NAMALWA (cell line): ENCODE data around the gene CAPS2.
"Not testable (repeated sequence)": the region's sequence is repeated elsewhere in the genome, so short reads cannot be mapped to it uniquely, and the experiment has no call there.

Experiments
- DNase-seq: peaks from one replicate; pipeline ENCODE4 v3.0.0-alpha.2; 2015; ENCODE audit warnings: low spot score

CAPS2 gene

DNA sequence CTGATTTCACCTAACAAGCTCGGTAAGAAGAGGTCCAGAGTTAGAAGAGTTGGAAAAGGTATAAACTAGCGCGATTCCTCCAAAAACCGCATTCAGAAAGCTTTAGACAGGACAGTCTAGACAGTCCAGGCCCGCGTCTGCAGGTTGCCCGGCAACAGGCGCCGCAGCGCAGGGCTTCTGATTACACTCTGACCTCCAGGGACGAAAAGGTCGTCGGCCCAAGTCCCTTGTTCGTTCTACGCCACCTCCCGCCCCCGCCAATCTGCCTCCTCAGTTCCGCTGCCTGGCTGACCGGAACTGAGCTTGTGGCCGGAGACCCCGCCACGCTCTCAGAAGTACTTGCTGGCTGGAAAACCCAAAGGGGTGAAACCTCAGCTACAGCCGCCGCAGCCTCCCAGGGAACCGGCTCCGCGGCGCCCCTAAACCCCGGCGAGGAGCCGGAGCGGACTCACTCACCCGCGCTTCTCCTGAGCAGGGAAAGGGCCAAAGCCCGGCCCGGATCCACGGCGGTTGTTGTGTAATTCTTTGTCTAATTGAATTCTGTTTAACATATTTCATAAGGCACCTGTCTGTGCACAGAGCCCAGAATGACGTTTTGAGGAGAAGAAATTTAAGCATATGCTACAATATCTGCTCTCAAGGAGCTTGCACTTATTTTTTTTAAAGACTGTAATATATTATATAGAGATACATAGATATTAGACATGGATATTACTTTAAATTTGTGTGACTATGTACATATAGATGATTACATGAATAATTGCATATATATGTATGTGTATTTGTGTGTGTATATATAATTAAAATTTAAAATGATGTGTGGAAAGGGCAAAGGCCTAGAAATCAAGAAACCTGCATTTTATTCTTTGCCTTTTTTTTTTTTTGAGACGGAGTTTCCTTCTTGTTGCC is at the start of gene CAPS2:
Gene CAPS2 (minus strand): TSS at position 407 of the 909 bp plus-strand sequence. CDS start 3,826 bp downstream, outside the sequence.
- peak; percentile 80 for DNase-seq

DNA sequence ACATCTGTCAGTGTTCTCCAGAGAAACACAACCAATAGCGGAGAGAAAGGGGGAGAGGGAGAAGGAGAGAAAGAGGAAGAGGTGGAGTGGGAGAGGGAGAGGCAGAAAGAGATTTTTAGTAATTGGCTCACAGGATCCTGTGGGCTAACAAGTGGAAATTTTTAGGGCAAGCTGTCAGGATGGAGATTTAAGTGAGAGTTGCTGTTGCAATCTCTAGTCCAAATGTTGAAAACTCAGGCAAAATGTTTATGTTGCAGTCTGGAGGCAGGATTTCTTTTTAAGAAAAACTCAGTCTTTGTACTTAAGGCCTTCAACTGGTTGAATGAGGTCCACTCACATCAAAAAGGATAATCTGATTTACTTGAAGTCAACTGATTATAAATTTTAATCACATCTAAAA is 48.2 kb upstream of the CAPS2 start:
- no peak for DNase-seq

DNA sequence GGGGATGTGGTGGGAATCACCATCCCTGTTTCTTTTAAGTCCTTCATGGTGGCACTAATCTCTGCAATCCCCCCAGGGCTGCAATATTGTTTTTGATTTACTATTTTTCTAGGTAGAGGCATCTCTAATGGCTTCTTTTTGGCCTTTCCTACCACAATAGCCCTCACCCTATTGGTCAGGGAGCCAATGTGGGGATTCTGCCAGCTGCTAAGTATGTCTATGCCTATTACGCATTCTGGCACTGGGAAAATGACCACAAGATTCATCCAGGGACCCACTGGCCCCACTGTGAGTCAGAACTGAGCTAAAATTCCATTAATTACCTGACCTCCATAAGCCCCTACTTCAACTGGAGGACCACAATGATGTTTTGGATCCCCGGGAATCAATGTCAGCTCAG is 44.8 kb upstream of the CAPS2 start:
- no peak for DNase-seq

DNA sequence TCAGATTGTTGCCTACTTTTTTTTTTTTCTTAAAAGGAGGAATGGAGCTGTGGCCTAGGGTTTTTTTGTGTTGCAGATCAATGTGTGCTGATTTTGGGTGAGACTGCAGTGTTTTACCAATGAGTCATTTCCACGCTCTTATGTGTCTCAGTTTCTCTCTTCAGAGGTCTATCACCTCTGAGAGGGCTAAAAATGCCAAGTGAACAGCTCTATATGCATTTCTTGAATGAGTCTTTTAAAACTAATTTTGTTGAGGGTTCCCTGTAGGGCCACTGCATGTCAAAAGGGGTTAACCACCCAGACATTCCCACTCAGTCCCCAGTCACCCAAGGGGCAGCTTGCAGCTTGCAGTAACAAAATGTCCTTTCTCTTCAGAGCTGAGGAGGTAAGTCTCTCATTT is 36.5 kb upstream of the CAPS2 start:
- no peak for DNase-seq

DNA sequence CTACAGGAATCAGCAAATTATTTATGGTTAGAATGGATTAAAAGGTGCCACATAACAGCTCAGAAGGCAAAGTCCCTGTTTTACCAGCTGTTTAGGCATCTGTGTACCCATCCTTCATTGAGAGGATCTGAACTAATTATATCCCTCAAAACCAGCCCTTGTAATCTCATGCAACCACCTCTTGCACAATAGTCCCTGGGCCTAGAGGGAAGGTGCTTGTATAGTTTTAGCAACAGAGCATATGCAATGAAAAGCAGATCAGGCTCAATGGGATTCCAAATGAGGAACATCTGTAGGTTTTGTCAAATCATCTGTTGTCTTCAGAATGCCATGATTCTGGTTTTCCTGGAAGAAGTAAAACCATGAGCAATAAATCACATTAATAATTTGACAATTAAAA is 34.8 kb upstream of the CAPS2 start:
- DNase-seq, result no peak

DNA sequence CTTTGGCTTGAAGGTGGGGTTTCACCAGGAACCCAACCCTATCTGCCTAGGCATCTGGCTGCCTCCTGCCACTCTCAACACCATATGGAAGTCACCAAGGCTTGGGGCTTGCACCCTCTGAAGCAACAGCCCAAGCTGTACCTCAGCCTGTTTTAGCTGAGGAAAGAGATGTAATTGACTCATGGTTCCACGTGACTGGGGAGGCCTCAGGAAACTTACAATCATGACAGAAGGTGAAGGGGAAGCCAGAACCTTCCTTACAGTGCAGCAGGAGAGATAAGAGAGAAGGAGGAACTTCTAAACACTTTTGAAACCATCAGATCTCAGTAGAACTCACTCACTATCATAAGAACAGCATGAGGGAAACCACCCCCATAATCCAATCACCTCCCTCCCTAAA is 31.3 kb upstream of the CAPS2 start:
- no peak for DNase-seq

DNA sequence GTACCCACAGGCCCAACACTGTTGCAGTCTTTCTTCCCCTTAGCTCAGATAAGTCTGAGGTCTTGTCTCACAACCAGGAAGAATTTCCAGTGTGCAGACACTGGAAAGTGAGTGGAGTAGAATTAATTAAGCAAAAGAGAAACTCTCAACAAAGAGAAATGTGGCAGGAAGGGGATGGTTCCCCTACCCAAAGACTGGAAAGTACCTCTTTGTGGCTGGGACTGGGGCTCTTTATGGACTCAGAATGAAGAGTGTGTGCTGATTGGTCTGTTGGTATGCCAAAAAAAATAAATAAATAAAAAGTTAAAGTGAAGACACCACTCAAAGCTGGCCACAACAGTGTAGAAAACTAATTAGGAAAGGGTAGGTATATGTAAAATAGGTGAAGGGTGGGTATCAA is 30.8 kb upstream of the CAPS2 start:
- DNase-seq, result no peak

DNA sequence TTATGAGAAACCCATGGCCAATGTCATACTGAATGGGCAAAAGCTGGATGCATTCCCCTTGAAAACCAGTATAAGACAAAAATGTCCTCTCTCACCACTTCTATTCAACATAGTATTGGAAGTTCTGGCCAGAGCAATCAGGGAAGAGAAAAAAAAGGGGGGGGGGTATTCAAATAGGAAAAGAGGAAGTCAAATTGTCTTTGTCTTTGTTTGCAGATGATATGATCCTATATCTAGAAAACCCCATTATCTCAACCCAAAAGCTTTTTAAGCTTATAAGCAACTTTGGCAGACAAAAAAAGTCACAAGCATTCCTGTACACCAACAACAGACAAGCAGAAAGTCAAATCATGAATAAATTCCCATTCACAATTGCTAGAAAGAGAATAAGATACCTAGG is 23.9 kb upstream of the CAPS2 start:
- DNase-seq, result no peak

DNA sequence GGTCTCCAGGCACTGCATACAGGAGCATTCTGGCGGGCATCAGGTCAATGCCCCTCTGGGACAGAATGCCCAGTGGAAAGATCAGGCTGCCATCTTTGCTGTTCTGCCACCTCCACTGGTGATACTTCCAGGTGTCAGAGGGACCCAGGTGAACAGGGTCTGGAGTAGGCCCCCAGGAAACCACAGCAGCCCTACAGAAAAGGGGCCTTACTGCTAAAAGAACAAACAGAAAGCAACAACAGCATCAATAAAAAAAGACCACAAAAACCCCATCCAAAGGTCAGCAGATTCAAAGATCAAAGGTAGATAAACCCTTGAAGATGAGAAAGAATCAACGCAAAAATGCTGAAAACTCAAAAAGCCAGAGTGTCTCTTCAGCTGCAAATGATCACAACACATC is 20.3 kb upstream of the CAPS2 start:
- DNase-seq, result no peak

DNA sequence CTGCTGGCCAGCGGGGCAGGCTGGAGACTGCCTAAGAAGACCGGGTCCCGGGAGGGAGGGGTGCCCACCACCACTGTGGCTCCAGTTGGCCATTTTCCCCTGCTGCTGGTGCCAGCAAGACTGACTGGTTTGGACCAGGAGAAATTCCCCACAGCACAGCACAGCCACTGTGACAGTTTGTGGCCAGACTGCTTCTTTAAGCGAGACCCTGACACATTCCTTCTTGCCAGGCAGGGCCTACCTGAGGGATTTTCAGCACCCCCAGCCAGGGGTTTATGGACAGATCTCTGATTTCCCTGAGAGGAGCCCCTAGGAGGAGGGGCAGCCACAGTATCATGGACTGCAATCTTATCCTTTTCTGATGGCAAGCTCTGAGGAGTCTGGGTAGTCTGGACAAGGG is 19.8 kb upstream of the CAPS2 start:
- no peak for DNase-seq

DNA sequence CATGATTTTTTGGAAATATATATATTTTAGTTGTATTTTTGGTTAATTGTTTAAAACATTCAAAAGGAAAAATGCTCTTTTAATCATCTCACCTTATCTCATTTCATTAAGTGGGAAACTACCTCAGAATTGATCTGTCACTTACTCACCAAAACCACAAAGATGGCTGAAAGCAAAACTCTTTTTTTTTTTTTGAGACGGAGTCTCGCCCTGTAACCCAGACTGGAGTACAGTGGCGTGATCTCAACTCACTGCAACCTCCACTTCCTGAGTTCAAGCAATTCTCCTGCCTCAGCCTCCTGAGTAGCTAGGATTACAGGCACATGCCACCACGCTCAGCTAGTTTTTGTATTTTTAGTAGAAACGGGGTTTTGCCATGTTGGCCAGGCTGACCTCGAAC is 16.1 kb upstream of the CAPS2 start:
- DNase-seq, result not testable (repeated sequence)

DNA sequence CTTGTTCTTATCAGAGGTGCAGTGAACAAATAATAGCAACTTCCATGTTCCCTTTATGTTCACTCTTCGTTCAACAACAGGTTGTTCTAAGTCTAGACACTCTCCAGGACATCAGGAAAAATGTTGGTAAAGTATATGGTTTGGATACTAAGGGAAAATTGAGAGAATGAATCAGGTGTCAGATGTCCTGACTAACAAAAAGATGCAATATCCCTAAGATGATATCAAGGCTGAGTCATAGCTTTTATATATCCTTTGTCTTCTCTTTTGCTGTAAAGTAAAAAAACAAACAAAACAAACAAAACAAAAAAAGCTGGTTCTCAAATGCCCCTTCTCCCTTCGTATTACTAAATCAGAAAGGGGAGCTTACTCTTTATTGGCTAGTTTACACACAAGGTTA is 15.4 kb upstream of the CAPS2 start:
- DNase-seq, result no peak

DNA sequence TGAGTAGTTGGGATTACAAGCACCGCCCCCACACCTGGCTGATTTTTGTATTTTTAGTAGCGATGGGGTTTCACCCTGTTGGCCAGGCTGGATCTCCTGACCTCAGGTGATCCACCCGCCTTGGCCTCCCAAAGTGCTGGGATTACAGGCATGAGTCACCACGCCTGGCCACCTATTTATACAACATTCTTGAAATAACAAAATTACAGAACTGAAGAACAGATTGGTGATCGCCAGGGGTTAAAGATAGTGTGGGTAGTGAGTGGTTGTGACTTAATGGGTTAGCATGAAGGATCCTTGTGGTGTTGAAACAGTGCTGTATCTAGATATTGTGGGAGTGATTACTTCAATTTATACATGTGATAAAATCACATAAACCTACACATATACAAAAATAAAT is 11.7 kb upstream of the CAPS2 start:
- no peak for DNase-seq

DNA sequence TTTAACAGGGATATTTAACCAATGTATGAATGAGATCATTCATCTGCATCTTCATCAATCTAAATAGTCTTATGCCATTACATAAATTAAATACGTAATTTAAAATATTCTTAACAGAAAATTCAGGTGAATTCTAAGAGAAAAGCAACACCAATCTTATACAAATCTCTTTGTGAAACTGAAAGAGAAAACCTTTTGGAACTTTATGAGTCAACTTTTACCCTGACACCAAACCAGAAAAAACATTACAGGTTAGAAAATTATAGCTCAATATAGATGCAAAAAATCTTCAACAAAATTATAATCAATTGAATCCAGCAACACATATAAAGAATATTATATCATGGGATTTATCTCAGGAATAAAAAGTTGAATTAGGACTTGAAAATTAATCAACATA is 7.8 kb upstream of the CAPS2 start:
- no peak for DNase-seq

DNA sequence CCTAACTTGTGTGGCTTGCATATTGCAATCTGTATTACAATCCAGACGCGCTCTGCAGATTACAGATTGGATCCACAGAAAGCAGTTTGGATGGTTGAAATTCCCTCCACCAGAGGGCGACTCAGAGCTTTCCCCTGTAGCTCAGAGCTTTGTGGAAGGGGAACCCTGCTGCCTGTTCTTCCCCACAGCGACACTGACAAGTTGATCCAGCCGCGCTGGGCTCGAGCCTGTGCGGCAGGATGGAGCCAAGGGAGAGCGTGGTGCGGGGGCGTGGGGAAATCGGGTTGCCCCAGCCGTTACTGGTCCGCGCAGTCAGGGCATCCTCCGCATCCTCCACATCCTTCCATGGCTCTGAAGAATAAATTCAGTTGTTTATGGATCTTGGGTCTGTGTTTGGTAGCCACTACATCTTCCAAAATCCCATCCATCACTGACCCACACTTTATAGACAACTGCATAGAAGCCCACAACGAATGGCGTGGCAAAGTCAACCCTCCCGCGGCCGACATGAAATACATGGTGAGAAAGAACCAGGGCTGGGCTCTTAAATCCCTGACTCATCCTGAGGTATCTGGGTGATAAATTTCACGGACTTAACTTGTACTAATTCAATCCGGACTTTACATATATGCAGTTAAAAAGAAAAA is 4.4 kb upstream of the CAPS2 start, which contains the start of gene GLIPR1L1:
Gene GLIPR1L1 (plus strand): TSS at position 287 of the 647 bp plus-strand sequence. CDS start 59 bp downstream, at position 346.
- peak; percentile 85 for DNase-seq

DNA sequence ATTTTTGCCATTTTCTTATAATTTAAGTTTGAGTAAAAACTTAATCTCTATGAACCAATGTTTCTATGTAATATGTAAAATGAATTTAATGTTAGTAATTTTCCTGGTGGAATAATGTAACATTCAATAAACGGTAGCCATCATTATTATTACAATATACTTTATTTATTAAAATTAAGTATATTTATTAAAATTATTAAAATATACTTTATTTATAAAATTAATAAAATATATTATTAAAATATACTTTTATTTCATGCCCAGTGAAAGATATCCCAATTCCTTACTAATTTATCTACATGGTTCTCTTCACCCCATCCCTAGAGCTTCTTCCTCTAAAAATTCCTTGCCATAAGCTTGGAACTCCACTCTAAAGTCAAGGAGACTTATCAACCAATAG is 2.5 kb downstream of the CAPS2 start:
- no peak for DNase-seq

DNA sequence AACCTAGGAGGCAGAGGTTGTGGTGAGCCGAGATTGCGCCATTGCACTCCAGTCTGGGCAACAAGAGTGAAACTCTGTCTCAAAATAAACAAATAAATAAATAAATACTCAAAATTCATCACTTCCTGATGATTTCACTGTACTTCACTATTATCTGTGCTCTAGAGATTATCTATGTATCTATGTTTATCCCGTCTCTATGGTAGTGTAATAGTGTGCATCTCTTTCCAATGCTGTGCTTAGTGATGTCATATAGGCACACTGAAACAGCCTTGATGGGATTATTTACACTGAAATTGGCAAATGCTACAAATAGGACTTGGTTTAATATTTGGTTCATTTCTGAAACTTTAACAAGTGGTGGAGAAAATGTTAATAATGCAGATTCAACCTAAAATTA is 6.5 kb downstream of the CAPS2 start:
- no peak for DNase-seq

DNA sequence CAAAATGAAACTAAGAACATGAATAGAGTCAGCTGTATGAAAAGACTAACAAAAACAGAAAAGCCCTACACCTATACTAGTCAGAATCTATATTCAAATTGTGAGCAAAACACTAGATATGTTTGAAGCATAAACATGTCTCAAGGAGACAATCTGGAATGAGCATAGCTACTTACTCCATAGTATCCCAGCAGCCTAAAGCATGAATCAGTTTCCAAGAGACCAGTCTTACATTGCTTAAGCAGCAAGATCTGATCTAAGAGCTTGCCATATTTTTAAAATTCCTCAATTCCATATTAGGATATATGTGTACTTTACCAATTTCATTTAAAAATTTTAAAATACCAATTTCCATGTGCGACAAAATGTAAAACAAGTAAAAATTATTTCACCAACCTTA is 7.7 kb downstream of the CAPS2 start:
- no peak for DNase-seq

DNA sequence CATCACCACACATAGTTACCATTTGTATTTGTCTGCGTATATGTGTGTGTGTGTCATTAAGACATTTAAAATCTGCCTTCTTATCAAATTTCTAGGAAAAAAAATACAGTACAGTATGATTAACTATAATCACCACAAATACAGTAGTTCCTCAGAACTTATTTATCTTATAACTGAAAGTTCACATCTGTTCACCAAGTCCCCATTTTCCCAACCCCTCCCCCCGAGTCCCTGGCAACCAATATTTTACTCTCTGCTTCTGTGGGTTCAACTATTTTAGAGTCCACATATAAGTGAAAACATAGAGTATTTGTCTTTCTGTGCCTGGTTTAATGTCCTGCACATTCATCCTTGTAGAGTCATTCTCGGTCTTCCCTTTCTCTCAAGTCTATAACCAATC is 12.3 kb downstream of the CAPS2 start:
- no peak for DNase-seq

DNA sequence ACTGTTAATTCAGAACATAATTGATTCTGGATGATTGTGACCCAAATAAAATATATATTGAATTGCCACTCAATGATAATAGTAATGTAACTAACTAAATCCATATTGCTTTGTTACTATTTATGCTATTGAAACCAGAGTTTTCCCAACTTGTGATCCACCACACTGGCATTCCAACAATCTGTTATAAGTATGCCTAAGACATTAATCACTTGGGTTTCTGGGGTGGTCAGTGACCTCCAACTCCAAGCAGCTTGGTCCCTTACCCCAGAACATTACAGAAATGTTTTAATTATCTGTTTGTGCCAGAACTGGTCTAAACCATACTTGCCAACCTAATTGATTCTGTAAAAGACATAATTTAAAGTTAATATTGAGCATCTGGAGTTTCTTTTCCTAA is 14.6 kb downstream of the CAPS2 start:
- DNase-seq, result no peak

DNA sequence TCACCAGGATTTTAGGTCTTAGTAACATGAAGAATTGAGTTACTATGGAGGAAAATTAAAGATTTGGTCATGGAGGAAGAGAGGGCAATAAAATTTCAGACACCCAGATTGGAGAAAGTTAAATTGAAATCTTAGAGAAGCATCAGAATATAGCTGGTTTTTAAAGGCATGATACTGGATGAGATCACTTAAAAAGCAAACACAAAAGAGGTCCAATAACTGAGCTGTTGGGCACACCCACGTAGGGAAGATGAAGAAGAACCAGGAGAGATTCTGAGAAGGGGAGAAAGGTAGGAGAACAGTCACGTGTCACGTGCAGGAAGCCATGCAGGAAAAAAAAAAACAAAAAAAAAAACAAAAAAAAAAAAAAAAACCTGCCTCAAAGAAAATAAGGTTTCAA is 18.8 kb downstream of the CAPS2 start:
- DNase-seq, result no peak

DNA sequence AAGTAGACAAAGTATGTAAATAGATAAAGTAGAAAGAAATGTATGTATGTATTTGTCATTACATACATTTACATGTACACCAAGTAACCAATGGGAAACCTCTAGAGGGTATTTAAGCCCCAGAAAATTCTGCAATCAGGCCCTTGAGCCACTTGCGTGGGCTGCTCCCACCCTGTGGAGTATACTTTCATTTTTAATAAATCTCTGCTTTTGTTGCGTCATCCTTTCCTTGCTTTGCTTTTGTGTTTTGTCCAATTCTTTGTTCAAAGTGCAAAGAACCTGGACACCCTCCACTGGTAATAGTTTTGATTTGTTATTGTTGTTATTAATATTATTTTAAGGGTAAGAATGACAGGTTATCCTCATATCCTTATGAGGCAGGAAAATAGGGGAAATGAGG is 21.8 kb downstream of the CAPS2 start:
- no peak for DNase-seq
